Caco-2 (cell line): Measurements from ENCODE around the gene SCYGR7. TPM values are rescaled to one million over a fixed set of nuclear protein-coding genes. Genes with fewer than 3 reads are reported as not detected.

Experiments
- BruUV-seq: library from RNA; stranded (reverse); fragments of 400-500 nt; replicated peaks from 2 replicates; lab custom pipeline; 2021; lab: Mats Ljungman, UMichigan
- CTCF ChIA-PET: fragments of 300-600 bp; sonication (Branson Sonifier 250); formaldehyde crosslinking; loops from one replicate; lab custom pipeline; 2022; ENCODE audit warnings: antibody characterized with exemption; lab: Charles Lee
- POLR2A ChIA-PET: fragments of 300-600 bp; sonication (Branson Sonifier 250); formaldehyde crosslinking; loops from one replicate; lab custom pipeline; 2022; ENCODE audit warnings: antibody characterized with exemption; lab: Charles Lee
- DNase-seq, 2 experiments: peaks; one replicate each; pipeline versions ENCODE4 v3.0.0 to v3.0.0-alpha.2; 2020 to 2022
- H3K27me3 ChIP-seq: replicated peaks from 2 replicates; pipeline ENCODE4 v1.6.0; 2011; ENCODE audit warnings: low read length; ENCODE audit not compliant: control insufficient read depth, insufficient read depth
- H3K36me3 ChIP-seq: 2 replicates; pipeline ENCODE4 v1.5.1; 2011; ENCODE audit warnings: low read length; ENCODE audit not compliant: control insufficient read depth, insufficient read depth
- H3K4me1 ChIP-seq: fragments of 250-450 bp; sonication (Bioruptor Pico); 2 replicates; pipeline ENCODE4 v1.5.1; 2020; ENCODE audit warnings: mild to moderate bottlenecking
- H3K4me3 ChIP-seq: 2 replicates; pipeline ENCODE4 v1.5.1; 2011; ENCODE audit warnings: low read depth, mild to moderate bottlenecking, control low read depth, low read length
- H3K9me3 ChIP-seq: fragments of 250-450 bp; sonication (Bioruptor Pico); 2 replicates; pipeline ENCODE4 v1.5.1; 2020; ENCODE audit warnings: mild to moderate bottlenecking, moderate library complexity
- H3K27ac Mint-ChIP-seq: one replicate; pipeline ENCODE4 v1.8.0; 2022; ENCODE audit warnings: mixed read lengths; ENCODE audit not compliant: unreplicated experiment
- H3K27me3 Mint-ChIP-seq: one replicate; pipeline ENCODE4 v1.8.0; 2022; ENCODE audit warnings: mixed read lengths; ENCODE audit not compliant: insufficient read depth, unreplicated experiment
- H3K36me3 Mint-ChIP-seq: one replicate; pipeline ENCODE4 v1.8.0; 2022; ENCODE audit warnings: mild to moderate bottlenecking, mixed read lengths; ENCODE audit not compliant: insufficient read depth, unreplicated experiment
- H3K4me1 Mint-ChIP-seq: one replicate; pipeline ENCODE4 v1.8.0; 2022; ENCODE audit warnings: low read depth, mixed read lengths; ENCODE audit not compliant: unreplicated experiment
- H3K4me3 Mint-ChIP-seq: one replicate; pipeline ENCODE4 v1.8.0; 2022; ENCODE audit warnings: mild to moderate bottlenecking, moderate library complexity, mixed read lengths; ENCODE audit not compliant: unreplicated experiment
- H3K9me3 Mint-ChIP-seq: one replicate; pipeline ENCODE4 v1.8.0; 2022; ENCODE audit warnings: mixed read lengths; ENCODE audit not compliant: unreplicated experiment
- CTCF ChIP-seq, 2 experiments: fragments of 200-600 bp in 1 of 2; IDR thresholded peaks; 1 replicate in 1 of 2; 2 replicates in 1 of 2; pipeline versions ENCODE4 v1.5.1 to v1.8.0; 2011 to 2022; ENCODE audit warnings: antibody characterized with exemption in 1 of 2, control low read depth in 1 of 2, inconsistent platforms in 1 of 2, low read depth in 1 of 2, low read length in 1 of 2, mild to moderate bottlenecking in 1 of 2, moderate library complexity in 1 of 2; ENCODE audit not compliant: insufficient read depth in 1 of 2, severe bottlenecking in 1 of 2, unreplicated experiment in 1 of 2
- intact Hi-C: fragments of 100-400 bp; cut with micrococcal nuclease; formaldehyde crosslinking; loops from one replicate; pipeline ENCODE4 v1.10.0; 2022; ENCODE audit not compliant: unreplicated experiment
- total RNA-seq: library from RNA; stranded (reverse); gene quantifications from 2 replicates; pipeline ENCODE4 v1.2.3, GENCODE V29; 2022

Gene SCYGR7
- total RNA-seq, 1 experiment from 2014 or later, result not detected

GRCh38 chr2:227772197-227772661, 44.1 kb downstream of the SCYGR7 start:
- H3K4me1 Mint-ChIP-seq, result no peaks in the 10 kb centered on the region
- H3K36me3 Mint-ChIP-seq, result no peaks in the 10 kb centered on the region
- CTCF ChIA-PET, result no interaction called here
- H3K4me1 ChIP-seq, result no peaks in the 10 kb centered on the region
- H3K9me3 ChIP-seq, result no peaks in the 10 kb centered on the region
- no peaks in the 10 kb centered on the region for H3K27me3 Mint-ChIP-seq
- intact Hi-C loops, result no loop called here
- no peaks in the 10 kb centered on the region for H3K36me3 ChIP-seq
- H3K4me3 ChIP-seq, result no peak overlapping the region
- no peak for DNase-seq
- H3K27me3 ChIP-seq, result no peaks in the 10 kb centered on the region
- H3K9me3 Mint-ChIP-seq, result no peaks in the 10 kb centered on the region
- no peak overlapping the region for H3K4me3 Mint-ChIP-seq
- no peak for TF ChIP-seq CTCF (IDR thresholded peaks at IDR 0.05; ENCODE audit: insufficient read depth in 1 of 2, low read depth in 1 of 2, low read length in 1 of 2, severe bottlenecking in 1 of 2, unreplicated experiment in 1 of 2)
- POLR2A ChIA-PET, result no interaction called here
- H3K27ac Mint-ChIP-seq, result no peak overlapping the region
- no TSS peak for BruUV-seq

GRCh38 chr2:227772932-227773331, 44.8 kb downstream of the SCYGR7 start:
- TF ChIP-seq CTCF (IDR thresholded peaks at IDR 0.05; ENCODE audit: insufficient read depth in 1 of 2, low read depth in 1 of 2, low read length in 1 of 2, severe bottlenecking in 1 of 2, unreplicated experiment in 1 of 2), result no peak
- Histone ChIP-seq H3K4me3 (no peak overlapping the region), H3K9me3 (no peaks in the 10 kb centered on the region), H3K36me3 (no peaks in the 10 kb centered on the region), H3K27me3 (no peaks in the 10 kb centered on the region), H3K4me1 (no peaks in the 10 kb centered on the region)
- Mint-ChIP-seq H3K4me3 (no peak overlapping the region), H3K27me3 (no peaks in the 10 kb centered on the region), H3K9me3 (no peaks in the 10 kb centered on the region), H3K27ac (no peak overlapping the region), H3K36me3 (no peaks in the 10 kb centered on the region), H3K4me1 (no peaks in the 10 kb centered on the region)
- POLR2A ChIA-PET, result no interaction called here
- CTCF ChIA-PET, result no interaction called here
- intact Hi-C loops, result no loop called here
- BruUV-seq, result no TSS peak
- DNase-seq, result no peak

GRCh38 chr2:227774011-227774624, 46.0 kb downstream of the SCYGR7 start:
- ChIA-PET CTCF (interaction anchor here (1.2 kb wide), 1 partner anchor 88 kb away, joined by 4 read pairs; no protein-coding TSS in a partner anchor), POLR2A (no interaction called here)
- no peaks in the 10 kb centered on the region for H3K27me3 Mint-ChIP-seq
- Histone ChIP-seq H3K9me3 (no peaks in the 10 kb centered on the region), H3K4me3 (no peak overlapping the region), H3K4me1 (no peaks in the 10 kb centered on the region), H3K27me3 (no peaks in the 10 kb centered on the region), H3K36me3 (no peaks in the 10 kb centered on the region)
- no TSS peak for BruUV-seq
- no peak for TF ChIP-seq CTCF (IDR thresholded peaks at IDR 0.05; ENCODE audit: insufficient read depth in 1 of 2, low read depth in 1 of 2, low read length in 1 of 2, severe bottlenecking in 1 of 2, unreplicated experiment in 1 of 2)
- intact Hi-C loops, result loop anchor here (2.0 kb wide), 2 partner anchors 89 to 111 kb away; no protein-coding TSS in a partner anchor
- H3K36me3 Mint-ChIP-seq, result no peaks in the 10 kb centered on the region
- DNase-seq, result no peak
- H3K9me3 Mint-ChIP-seq, result no peaks in the 10 kb centered on the region
- no peaks in the 10 kb centered on the region for H3K4me1 Mint-ChIP-seq
- no peak overlapping the region for H3K27ac Mint-ChIP-seq
- H3K4me3 Mint-ChIP-seq, result no peak overlapping the region
